HAP-1 (cell line): ENCODE data around the gene IFI27L2.

Experiments used
- DNase-seq, 2 experiments: peaks; one replicate each; pipeline ENCODE4 v3.0.0-alpha.2; 2016 to 2020; ENCODE audit warnings: low spot score in 2 of 2
- H3K27me3 ChIP-seq: fragments of 250-450 bp; sonication (Bioruptor Pico); 2 replicates; pipeline ENCODE4 v1.5.1; 2020; ENCODE audit warnings: low read depth, mild to moderate bottlenecking, moderate library complexity
- H3K36me3 ChIP-seq: fragments of 250-450 bp; sonication (Bioruptor Pico); replicated peaks from 2 replicates; pipeline ENCODE4 v1.5.1; 2020; ENCODE audit warnings: mild to moderate bottlenecking
- H3K4me1 ChIP-seq: fragments of 250-450 bp; sonication (Bioruptor Pico); 2 replicates; pipeline ENCODE4 v1.5.1; 2020; ENCODE audit warnings: mild to moderate bottlenecking
- H3K4me3 ChIP-seq: fragments of 250-450 bp; sonication (Bioruptor Pico); 2 replicates; pipeline ENCODE4 v1.5.1; 2020; ENCODE audit warnings: mild to moderate bottlenecking, moderate library complexity
- H3K9me3 ChIP-seq: fragments of 250-450 bp; sonication (Bioruptor Pico); 2 replicates; pipeline ENCODE4 v1.5.1; 2020; ENCODE audit warnings: mild to moderate bottlenecking, moderate library complexity
- in situ Hi-C: fragments of 300-500 bp; cut with MboI; formaldehyde crosslinking; loops from 3 replicates; pipeline ENCODE4 v1.14.3; 2020; ENCODE audit warnings: low sequenced_read_pairs, inconsistent platforms, mixed read lengths

Gene IFI27L2

GRCh38 chr14:94100847-94101246 lies 28.6 kb downstream of the IFI27L2 start:
- DNase-seq, result no peak
- no peaks in the 10 kb centered on the region for H3K9me3 ChIP-seq
- H3K4me3 ChIP-seq, result no peak overlapping the region
- H3K27me3 ChIP-seq, result no peaks in the 10 kb centered on the region
- H3K4me1 ChIP-seq, result no peaks in the 10 kb centered on the region
- in situ Hi-C loops, result no loop called here
- peaks cover 4% of the 10 kb centered on the region for H3K36me3 ChIP-seq

GRCh38 chr14:94099006-94099405 lies 30.4 kb downstream of the IFI27L2 start:
- Histone ChIP-seq H3K9me3 (no peaks in the 10 kb centered on the region), H3K36me3 (peaks cover 4% of the 10 kb centered on the region), H3K27me3 (no peaks in the 10 kb centered on the region), H3K4me1 (no peaks in the 10 kb centered on the region), H3K4me3 (no peak overlapping the region)
- DNase-seq, result no peak
- in situ Hi-C loops, result no loop called here

GRCh38 chr14:94098326-94098992 lies 30.9 kb downstream of the IFI27L2 start:
- Histone ChIP-seq H3K36me3 (peaks cover 4% of the 10 kb centered on the region), H3K27me3 (no peaks in the 10 kb centered on the region), H3K4me1 (no peaks in the 10 kb centered on the region), H3K9me3 (no peaks in the 10 kb centered on the region), H3K4me3 (no peak overlapping the region)
- no peak for DNase-seq
- in situ Hi-C loops, result no loop called here

- no peak for DNase-seq
- Histone ChIP-seq H3K36me3 (peaks cover 4% of the 10 kb centered on the region), H3K27me3 (no peaks in the 10 kb centered on the region), H3K4me1 (no peaks in the 10 kb centered on the region), H3K9me3 (no peaks in the 10 kb centered on the region), H3K4me3 (no peak overlapping the region)
- in situ Hi-C loops, result no loop called here
Observed at GRCh38 chr14:94097091-94097490, 32.3 kb downstream of the IFI27L2 start.

- Histone ChIP-seq H3K36me3 (peaks cover 4% of the 10 kb centered on the region), H3K27me3 (no peaks in the 10 kb centered on the region), H3K4me1 (no peaks in the 10 kb centered on the region), H3K9me3 (no peaks in the 10 kb centered on the region), H3K4me3 (no peak overlapping the region)
- DNase-seq, result no peak
- in situ Hi-C loops, result no loop called here
Observed at GRCh38 chr14:94093418-94093817, 36.0 kb downstream of the IFI27L2 start.

GRCh38 chr14:94089479-94089878 lies 39.9 kb downstream of the IFI27L2 start:
- Histone ChIP-seq H3K36me3 (no peaks in the 10 kb centered on the region), H3K9me3 (no peaks in the 10 kb centered on the region), H3K4me3 (no peak overlapping the region), H3K27me3 (no peaks in the 10 kb centered on the region), H3K4me1 (no peaks in the 10 kb centered on the region)
- DNase-seq, result no peak
- in situ Hi-C loops, result no loop called here

- Histone ChIP-seq H3K36me3 (no peaks in the 10 kb centered on the region), H3K9me3 (no peaks in the 10 kb centered on the region; the same call in 1 of the 2 replicates), H3K4me1 (no peaks in the 10 kb centered on the region), H3K4me3 (no peak overlapping the region), H3K27me3 (no peaks in the 10 kb centered on the region)
- in situ Hi-C loops, result no loop called here
- DNase-seq, result no peak
Observed at GRCh38 chr14:94088516-94088915, 40.9 kb downstream of the IFI27L2 start.

GRCh38 chr14:94087891-94088290 lies 41.5 kb downstream of the IFI27L2 start:
- H3K9me3 ChIP-seq, result no peaks in the 10 kb centered on the region; the same call in 1 of the 2 replicates
- in situ Hi-C loops, result no loop called here
- H3K27me3 ChIP-seq, result no peaks in the 10 kb centered on the region
- H3K36me3 ChIP-seq, result no peaks in the 10 kb centered on the region
- DNase-seq, result no peak
- H3K4me3 ChIP-seq, result no peak overlapping the region
- no peaks in the 10 kb centered on the region for H3K4me1 ChIP-seq

GRCh38 chr14:94081386-94081820 lies 48.0 kb downstream of the IFI27L2 start:
- DNase-seq, result peak in 1 of 2 experiments; percentile 8
- in situ Hi-C loops, result no loop called here
- H3K4me1 ChIP-seq, result peaks cover 15% of the 10 kb centered on the region
- H3K4me3 ChIP-seq, result peak overlapping the region; percentile 94
- peaks cover 7% of the 10 kb centered on the region for H3K9me3 ChIP-seq
- no peaks in the 10 kb centered on the region for H3K27me3 ChIP-seq
- peaks cover 31% of the 10 kb centered on the region for H3K36me3 ChIP-seq

- H3K4me3 ChIP-seq, result peak within 1 kb of the TSS; percentile 94
- in situ Hi-C loops, result no loop called here
- peaks cover 35% of the 10 kb centered on the region for H3K36me3 ChIP-seq
- peak; percentile 92 to 97 for DNase-seq
- no peaks in the 10 kb centered on the region for H3K27me3 ChIP-seq
- H3K4me1 ChIP-seq, result peaks cover 15% of the 10 kb centered on the region
- peaks cover 7% of the 10 kb centered on the region for H3K9me3 ChIP-seq
Observed at GRCh38 chr14:94080621-94081385, 48.6 kb downstream of the IFI27L2 start, which contains the start of the genes DDX24 and IFI27L1. Gene DDX24 (minus strand): TSS chr14:94081202. CDS start chr14:94079742, 1,460 bp downstream. Gene IFI27L1 (plus strand): TSS chr14:94081310. CDS start chr14:94096938, 15,628 bp downstream.

- peaks cover 14% of the 10 kb centered on the region for H3K9me3 ChIP-seq
- peaks cover 38% of the 10 kb centered on the region for H3K36me3 ChIP-seq
- DNase-seq, result no peak
- no peaks in the 10 kb centered on the region for H3K27me3 ChIP-seq
- in situ Hi-C loops, result no loop called here
- peaks cover 15% of the 10 kb centered on the region for H3K4me1 ChIP-seq
- peak overlapping the region; percentile 94 for H3K4me3 ChIP-seq
Observed at GRCh38 chr14:94079891-94080620, 49.3 kb downstream of the IFI27L2 start.

- Histone ChIP-seq H3K4me3 (no peak overlapping the region), H3K27me3 (no peaks in the 10 kb centered on the region), H3K4me1 (peaks cover 15% of the 10 kb centered on the region), H3K9me3 (peaks cover 16% of the 10 kb centered on the region), H3K36me3 (peaks cover 38% of the 10 kb centered on the region)
- in situ Hi-C loops, result no loop called here
- no peak for DNase-seq
Observed at GRCh38 chr14:94077823-94078222, 51.6 kb downstream of the IFI27L2 start.
